ENCODE results near the gene NANOS2.

NANOS2 gene

GRCh38 chr19:45913874-45914830 is at the start of gene NANOS2:
TSS of gene NANOS2 (minus strand) at chr19:45914778. CDS start at chr19:45914693, 85 bp downstream.
- DNase-seq = no peak
- in situ Hi-C loops (cut with HindIII; ENCODE audit: low pct_ligation_motif_present, low pct_unique_long_range_greater_than_20kb, low sequenced_read_pairs) = no loop called here

GRCh38 chr19:45962021-45962420 is 47.4 kb upstream of the NANOS2 start:
- in situ Hi-C loops (cut with HindIII; ENCODE audit: low pct_ligation_motif_present, low pct_unique_long_range_greater_than_20kb, low sequenced_read_pairs) = no loop called here

DNA sequence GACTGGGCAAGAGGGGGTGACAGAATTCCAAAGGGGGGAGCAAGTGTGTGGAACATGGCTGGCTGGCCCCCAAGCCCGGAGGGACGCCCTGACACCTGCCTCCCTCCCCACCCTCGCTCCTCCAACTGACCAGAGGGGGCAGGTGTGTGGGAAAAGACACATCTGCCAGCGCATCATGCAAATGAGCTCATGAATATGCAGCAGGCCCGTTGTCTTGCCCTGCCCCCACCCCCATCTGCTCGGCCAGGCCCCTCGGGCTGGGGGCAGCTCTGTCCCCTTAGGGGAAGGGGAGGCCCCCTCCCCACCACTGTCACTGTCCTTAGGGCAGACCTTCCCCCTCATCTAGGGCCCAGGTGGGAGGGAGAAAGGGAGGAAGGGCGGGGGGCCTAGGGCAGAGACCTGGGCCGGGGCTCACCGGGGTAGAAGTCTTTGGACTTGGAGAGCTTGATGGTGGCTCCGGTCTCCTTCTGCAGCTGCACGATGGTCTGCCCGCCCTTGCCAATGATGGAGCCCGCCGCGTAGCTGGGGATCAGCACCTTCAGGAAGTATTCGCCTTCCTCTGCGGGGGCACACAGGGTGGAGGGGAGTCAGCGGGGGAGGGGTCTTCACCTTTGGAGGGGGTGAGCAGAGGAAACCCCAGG is 46.1 kb upstream of the NANOS2 start:
- DNase-seq = no peak
- in situ Hi-C loops (cut with HindIII; ENCODE audit: low pct_ligation_motif_present, low pct_unique_long_range_greater_than_20kb, low sequenced_read_pairs) = no loop called here

More at GRCh38 chr19:45962021-45962420, 47.4 kb upstream of the NANOS2 start:
- no peak for DNase-seq

GRCh38 chr19:45959517-45960025 is 45.0 kb upstream of the NANOS2 start:
- in situ Hi-C loops (cut with HindIII; ENCODE audit: low pct_ligation_motif_present, low pct_unique_long_range_greater_than_20kb, low sequenced_read_pairs) = no loop called here
- no peak for DNase-seq

DNA sequence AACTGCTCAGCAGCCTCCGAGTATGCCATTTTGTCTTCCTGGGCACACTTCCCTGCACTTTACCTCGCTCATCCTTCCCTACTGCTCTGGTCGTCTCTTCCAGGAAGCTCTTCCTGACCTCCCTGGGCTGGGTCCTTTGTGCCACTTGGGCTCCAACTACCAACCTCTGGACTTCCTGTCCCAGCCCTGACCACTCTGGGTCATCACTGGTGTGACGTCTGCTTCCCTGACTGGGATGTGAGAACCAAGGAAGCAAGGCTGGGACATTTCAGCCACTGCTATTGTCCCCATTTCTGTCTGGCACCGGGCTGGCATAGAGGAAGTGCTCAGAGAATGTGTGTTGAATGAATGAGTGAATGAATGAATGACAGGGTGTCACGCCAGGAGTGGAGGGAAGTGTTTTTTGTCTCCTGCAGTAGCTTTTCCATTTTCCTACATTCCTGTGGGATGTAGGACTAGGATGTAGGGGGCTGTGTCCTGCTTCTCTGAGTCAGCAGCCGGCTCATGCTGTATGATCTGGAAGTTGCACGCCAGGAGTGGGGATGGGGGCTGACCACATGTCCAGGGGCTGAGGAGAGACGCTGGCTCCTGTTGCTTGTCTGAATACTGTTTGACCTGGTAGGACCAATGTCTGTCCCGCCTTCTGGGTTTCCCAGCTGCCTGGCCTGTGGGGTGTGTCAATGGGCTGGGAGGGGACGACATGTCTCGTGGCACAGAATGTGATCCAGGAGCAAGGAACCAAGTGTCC is 44.4 kb upstream of the NANOS2 start:
- in situ Hi-C loops (cut with HindIII; ENCODE audit: low pct_ligation_motif_present, low pct_unique_long_range_greater_than_20kb, low sequenced_read_pairs) = no loop called here
- DNase-seq = no peak

- in situ Hi-C loops (cut with HindIII; ENCODE audit: low pct_ligation_motif_present, low pct_unique_long_range_greater_than_20kb, low sequenced_read_pairs) = no loop called here
- no peak for DNase-seq
Measured at GRCh38 chr19:45958320-45958719, 43.7 kb upstream of the NANOS2 start.

DNA sequence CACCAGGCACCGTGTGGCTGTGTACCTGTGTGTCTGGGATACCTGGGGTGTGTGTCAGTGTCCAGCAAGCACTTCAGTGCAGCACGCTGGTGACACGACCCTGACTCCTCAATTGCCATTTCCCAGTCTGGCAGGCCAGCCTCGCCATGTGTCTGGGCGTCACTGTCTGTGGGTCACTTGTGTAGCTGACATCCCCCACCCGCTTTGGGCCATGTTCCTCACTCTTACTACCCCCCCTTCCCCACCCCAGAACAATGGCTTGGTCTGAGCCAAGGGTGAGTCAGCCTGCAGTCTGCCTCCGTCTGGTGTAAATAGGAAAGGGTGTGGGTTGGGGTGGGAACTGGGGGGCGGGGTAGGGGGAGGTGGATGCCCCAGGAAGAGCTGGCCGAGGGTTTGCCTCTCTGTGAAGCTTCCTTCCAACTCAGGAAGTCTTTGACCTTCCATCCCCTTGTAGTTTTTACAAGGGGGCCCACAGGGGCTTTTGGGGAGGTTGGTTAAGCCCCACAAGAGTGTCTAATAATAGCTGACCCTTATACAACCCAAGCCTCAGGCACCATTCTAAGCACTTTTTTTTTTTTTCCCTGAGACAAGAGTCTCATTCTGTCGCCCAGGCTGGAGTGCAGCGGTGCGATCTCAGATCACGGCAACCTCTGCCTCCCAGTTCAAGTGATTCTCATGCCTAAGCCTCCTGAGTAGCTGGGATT is 41.5 kb upstream of the NANOS2 start:
- no peak for DNase-seq

DNA sequence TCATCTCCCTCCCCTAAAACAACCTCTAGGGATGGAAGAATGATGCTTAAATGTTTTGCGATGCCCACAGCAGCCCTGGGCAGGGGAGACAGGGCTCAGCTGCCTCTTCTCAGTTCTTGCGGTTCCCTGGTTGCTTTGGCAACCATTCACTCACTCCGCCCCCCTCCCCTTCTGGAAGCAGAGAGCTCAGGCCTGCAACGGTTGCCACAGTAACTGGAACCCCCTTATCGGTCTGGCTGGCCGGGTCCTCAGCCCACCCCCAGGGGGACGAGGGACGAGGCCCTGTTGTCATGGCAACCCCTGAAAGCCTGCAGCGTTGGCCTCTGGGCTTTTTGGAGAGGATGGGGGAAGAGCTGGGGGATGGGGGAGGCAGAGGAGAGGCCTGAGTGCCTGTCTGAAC is 39.6 kb upstream of the NANOS2 start:
- DNase-seq = no peak

More for the DNA sequence above, 41.5 kb upstream of the NANOS2 start:
- in situ Hi-C loops (cut with HindIII; ENCODE audit: low pct_ligation_motif_present, low pct_unique_long_range_greater_than_20kb, low sequenced_read_pairs) = no loop called here

DNA sequence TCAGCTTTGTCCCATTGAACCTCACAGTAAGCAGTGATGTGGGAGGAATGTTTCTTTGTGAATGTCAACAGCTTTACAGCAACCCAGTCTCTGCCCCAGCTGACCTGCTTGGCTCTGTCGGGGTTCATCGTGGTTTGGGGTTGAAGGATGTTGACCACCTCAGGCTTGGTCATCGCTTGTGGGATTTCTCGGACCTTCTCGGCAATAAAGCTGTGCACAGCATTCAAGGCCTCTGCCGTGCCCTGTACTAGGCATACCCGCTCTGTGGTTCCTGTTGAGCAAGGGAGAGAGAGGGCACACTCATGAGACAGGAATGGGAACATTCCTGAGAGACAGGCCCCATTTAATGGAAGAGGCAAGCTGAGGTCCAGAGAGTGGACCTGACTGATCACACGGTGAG is 39.1 kb upstream of the NANOS2 start:
- in situ Hi-C loops (cut with HindIII; ENCODE audit: low pct_ligation_motif_present, low pct_unique_long_range_greater_than_20kb, low sequenced_read_pairs) = no loop called here
- no peak for DNase-seq

More for the DNA sequence above, 39.6 kb upstream of the NANOS2 start:
- in situ Hi-C loops (cut with HindIII; ENCODE audit: low pct_ligation_motif_present, low pct_unique_long_range_greater_than_20kb, low sequenced_read_pairs) = no loop called here

DNA sequence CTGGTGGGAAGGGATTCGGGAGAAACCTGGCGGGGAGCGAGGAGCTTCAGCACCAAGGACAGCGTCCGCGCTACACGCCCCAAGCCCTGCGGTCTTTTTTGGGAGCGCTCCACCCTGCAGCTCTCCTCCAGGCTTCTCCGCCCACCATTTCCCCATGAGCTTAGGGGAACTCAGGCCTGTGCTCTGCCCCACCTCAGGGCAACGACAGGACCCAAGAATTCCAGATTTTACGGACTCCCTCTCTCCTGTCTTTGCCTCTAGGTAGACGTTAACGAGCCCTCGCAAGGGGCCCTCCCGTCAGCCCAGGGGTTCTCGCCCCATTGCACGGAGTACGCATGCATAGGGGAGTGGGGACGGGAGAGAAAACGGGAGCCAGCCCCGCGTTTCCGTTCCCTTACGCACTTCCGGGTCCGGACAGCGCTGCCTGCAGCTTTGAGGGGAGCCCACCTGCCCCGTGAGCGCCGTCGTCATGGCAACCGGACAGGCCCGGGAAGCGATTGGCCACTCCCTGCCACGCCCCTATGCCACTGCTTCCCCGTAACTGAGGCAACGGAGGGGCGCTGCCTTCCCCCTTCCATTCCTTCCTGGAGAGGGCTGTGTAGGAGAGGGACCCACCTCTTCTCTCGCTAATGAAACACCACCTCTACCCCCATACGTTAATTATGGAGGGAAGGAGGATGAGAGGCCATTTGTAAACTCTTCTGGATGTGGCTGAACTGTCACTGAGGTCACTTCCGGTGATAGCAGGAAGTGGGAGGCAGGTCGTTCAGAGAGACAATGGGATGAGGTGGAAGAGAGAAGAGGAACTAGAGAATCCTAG is 38.3 kb upstream of the NANOS2 start:
- in situ Hi-C loops (cut with HindIII; ENCODE audit: low pct_ligation_motif_present, low pct_unique_long_range_greater_than_20kb, low sequenced_read_pairs) = no loop called here

DNA sequence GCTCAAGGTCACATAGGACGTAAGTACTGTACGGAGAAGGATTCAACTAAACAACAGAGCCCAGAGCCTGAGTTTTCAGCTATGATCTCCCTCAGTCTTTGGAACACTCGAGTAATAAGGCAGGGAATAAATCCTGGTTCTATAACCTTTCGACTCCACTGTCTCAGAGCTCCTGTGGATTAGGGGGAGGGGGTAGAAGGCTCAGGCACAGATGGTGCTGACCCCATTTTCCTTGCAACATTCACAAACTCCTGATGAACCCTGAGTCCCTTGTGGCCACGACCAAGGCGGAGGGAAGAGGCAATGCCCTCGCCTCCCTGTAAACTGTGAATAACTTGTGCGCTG is 37.7 kb upstream of the NANOS2 start:
- in situ Hi-C loops (cut with HindIII; ENCODE audit: low pct_ligation_motif_present, low pct_unique_long_range_greater_than_20kb, low sequenced_read_pairs) = no loop called here

More for the DNA sequence above, 38.3 kb upstream of the NANOS2 start:
- peak; percentile 56 for DNase-seq

DNA sequence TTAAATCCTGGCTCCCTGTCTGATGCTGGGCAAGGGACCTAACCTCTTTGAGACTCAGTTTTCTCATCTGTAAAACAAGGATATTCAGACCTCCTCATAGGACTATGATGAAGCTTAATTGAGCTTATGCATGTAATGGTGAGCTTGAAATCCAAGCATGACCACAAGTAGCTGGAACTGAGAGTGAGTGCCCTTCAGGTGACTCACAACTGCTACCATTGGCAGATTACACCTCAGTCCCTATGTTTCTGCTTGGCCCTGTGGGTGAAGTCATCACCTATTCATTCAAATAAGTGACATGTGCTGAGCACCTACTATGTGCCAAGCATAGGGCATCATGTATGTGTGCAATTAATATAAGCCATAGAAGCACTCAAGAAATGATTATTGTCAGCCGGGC is 33.3 kb upstream of the NANOS2 start:
- in situ Hi-C loops (cut with HindIII; ENCODE audit: low pct_ligation_motif_present, low pct_unique_long_range_greater_than_20kb, low sequenced_read_pairs) = no loop called here
- DNase-seq = peak; percentile 3

More for the DNA sequence above, 37.7 kb upstream of the NANOS2 start:
- no peak for DNase-seq

DNA sequence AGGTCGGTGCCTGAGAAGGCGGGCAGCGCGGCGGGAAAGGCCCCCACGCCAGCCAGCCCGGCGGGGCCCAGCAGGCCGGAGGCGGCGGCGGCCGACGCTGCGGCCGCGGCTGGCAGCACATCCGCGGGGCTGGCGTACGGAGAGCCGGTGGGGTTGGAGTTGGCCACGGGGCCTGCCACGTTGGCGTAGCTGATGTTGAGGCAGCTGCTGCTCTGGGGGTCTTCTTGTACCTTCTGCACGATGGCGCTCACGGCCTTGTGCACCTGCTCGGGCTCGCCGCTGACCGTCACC is 25.9 kb upstream of the NANOS2 start:
- in situ Hi-C loops (cut with HindIII; ENCODE audit: low pct_ligation_motif_present, low pct_unique_long_range_greater_than_20kb, low sequenced_read_pairs) = no loop called here
- DNase-seq = no peak

DNA sequence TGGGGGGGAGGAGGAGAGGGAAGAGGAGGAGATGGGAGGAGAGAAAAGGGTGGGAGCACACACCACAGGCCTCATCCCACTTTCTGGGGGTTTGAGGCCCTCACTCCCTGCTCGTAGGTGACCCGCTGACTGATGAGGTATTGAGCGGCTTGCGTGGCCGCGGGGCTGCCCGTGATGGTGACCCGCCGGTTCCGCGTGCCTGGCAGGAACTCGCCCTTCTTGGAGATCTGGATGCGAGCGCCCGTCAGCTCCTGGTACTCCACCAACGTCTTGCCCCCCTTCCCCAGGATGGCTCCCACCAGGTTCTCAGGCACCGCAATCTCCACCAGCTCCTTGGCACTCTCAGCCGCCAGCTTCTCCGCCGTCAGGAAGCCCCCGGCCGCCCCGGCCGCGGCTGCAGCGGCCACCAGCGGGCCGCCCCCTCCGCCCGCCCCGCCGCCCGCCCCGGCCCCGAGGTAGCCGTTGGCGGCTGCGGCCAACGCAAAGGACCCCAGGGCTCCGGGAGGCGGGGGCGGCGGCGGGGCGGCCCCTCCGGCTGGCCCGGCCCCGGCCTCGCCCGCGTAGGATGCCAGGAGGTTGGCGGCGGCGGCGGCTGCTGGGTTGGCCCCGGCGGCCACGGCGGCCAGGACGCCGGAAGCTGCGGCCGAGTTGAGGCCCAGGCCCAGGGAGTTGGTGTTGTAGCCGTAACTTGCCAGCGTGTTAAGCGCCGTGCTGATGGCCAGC is 25.4 kb upstream of the NANOS2 start:
- DNase-seq = no peak

GRCh38 chr19:45938733-45939319 is 24.2 kb upstream of the NANOS2 start:
- in situ Hi-C loops (cut with HindIII; ENCODE audit: low pct_ligation_motif_present, low pct_unique_long_range_greater_than_20kb, low sequenced_read_pairs) = no loop called here
- DNase-seq = no peak

More for the DNA sequence above, 25.4 kb upstream of the NANOS2 start:
- in situ Hi-C loops (cut with HindIII; ENCODE audit: low pct_ligation_motif_present, low pct_unique_long_range_greater_than_20kb, low sequenced_read_pairs) = no loop called here

- in situ Hi-C loops (cut with HindIII; ENCODE audit: low pct_ligation_motif_present, low pct_unique_long_range_greater_than_20kb, low sequenced_read_pairs) = no loop called here
- no peak for DNase-seq
Measured at GRCh38 chr19:45935267-45935666, 20.7 kb upstream of the NANOS2 start.
